HFFc6 (cell line): ENCODE results near the gene BABAM2. TPM values are rescaled to one million over a fixed set of nuclear protein-coding genes. Genes with fewer than 3 reads are reported as not detected.

ENCODE experiments used
- DNase-seq: peaks from one replicate; pipeline ENCODE4 v3.0.0-alpha.2; 2018
- H3K27ac Mint-ChIP-seq: 2 replicates; pipeline ENCODE4 v1.8.0; 2020; ENCODE audit warnings: mild to moderate bottlenecking, mixed read lengths
- H3K27me3 Mint-ChIP-seq: 2 replicates; pipeline ENCODE4 v1.8.0; 2021; ENCODE audit warnings: mild to moderate bottlenecking, moderate library complexity, mixed read lengths; ENCODE audit not compliant: insufficient read depth
- H3K36me3 Mint-ChIP-seq: 2 replicates; pipeline ENCODE4 v1.8.0; 2021; ENCODE audit warnings: low read depth, mixed read lengths
- H3K4me1 Mint-ChIP-seq: 2 replicates; pipeline ENCODE4 v1.8.0; 2020; ENCODE audit warnings: low read depth, mixed read lengths
- H3K4me3 Mint-ChIP-seq: 2 replicates; pipeline ENCODE4 v1.8.0; 2020; ENCODE audit warnings: mild to moderate bottlenecking, moderate library complexity, mixed read lengths
- H3K9me3 Mint-ChIP-seq: 2 replicates; pipeline ENCODE4 v1.8.0; 2020; ENCODE audit warnings: mild to moderate bottlenecking, mixed read lengths
- CTCF ChIP-seq: fragments of 200-600 bp; sonication (generic); IDR thresholded peaks from 2 replicates; pipeline ENCODE4 v1.5.0; 2021; ENCODE audit warnings: antibody characterized with exemption, mild to moderate bottlenecking
- total RNA-seq, 6 experiments: library from RNA; stranded (reverse); fragmentation: NEBNext Ultra II Directional; extraction: Animal tissue kit (Norgen Biotek cat#: 25700); gene quantifications; 2 replicates in 1 of 6; 3 replicates in 5 of 6; pipeline ENCODE4 v1.2.3, GENCODE V29; 2021

Gene BABAM2
- total RNA-seq, 6 experiments from 2014 or later, result 30.8 to 46.6 (median 41.2) TPM

GRCh38 chr2:28098501-28099225 is 208.1 kb downstream of the BABAM2 start:
- Mint-ChIP-seq H3K9me3 (no peaks in the 10 kb centered on the region), H3K4me3 (no peak overlapping the region), H3K4me1 (peaks cover 83% of the 10 kb centered on the region), H3K27ac (no peak overlapping the region), H3K27me3 (no peaks in the 10 kb centered on the region), H3K36me3 (peaks cover 12% of the 10 kb centered on the region)
- no peak for TF ChIP-seq CTCF
- no peak for DNase-seq

- DNase-seq, result no peak
- Mint-ChIP-seq H3K4me3 (no peak overlapping the region), H3K4me1 (peaks cover 71% of the 10 kb centered on the region), H3K27ac (peak overlapping the region; percentile 40; the same call in 1 of the 2 replicates), H3K27me3 (no peaks in the 10 kb centered on the region), H3K9me3 (no peaks in the 10 kb centered on the region), H3K36me3 (peaks cover 12% of the 10 kb centered on the region)
- no peak for TF ChIP-seq CTCF
Observed at GRCh38 chr2:28101123-28101522, 210.6 kb downstream of the BABAM2 start.

- Mint-ChIP-seq H3K9me3 (no peaks in the 10 kb centered on the region), H3K27me3 (no peaks in the 10 kb centered on the region), H3K27ac (peak overlapping the region; percentile 51), H3K4me1 (peaks cover 63% of the 10 kb centered on the region), H3K4me3 (peak overlapping the region; percentile 77), H3K36me3 (peaks cover 5% of the 10 kb centered on the region)
- DNase-seq, result no peak
- TF ChIP-seq CTCF, result no peak
Observed at GRCh38 chr2:28101892-28102291, 211.4 kb downstream of the BABAM2 start.

GRCh38 chr2:28102455-28102874 is 211.9 kb downstream of the BABAM2 start:
- peaks cover 60% of the 10 kb centered on the region for H3K4me1 Mint-ChIP-seq
- peak overlapping the region; percentile 77 for H3K4me3 Mint-ChIP-seq
- H3K27me3 Mint-ChIP-seq, result no peaks in the 10 kb centered on the region
- DNase-seq, result peak; percentile 41
- H3K9me3 Mint-ChIP-seq, result no peaks in the 10 kb centered on the region
- peaks cover 4% of the 10 kb centered on the region; the same call in 1 of the 2 replicates for H3K36me3 Mint-ChIP-seq
- peak overlapping the region; percentile 51 for H3K27ac Mint-ChIP-seq
- no peak for TF ChIP-seq CTCF

- H3K36me3 Mint-ChIP-seq, result peaks cover 4% of the 10 kb centered on the region; the same call in 1 of the 2 replicates
- H3K4me1 Mint-ChIP-seq, result peaks cover 61% of the 10 kb centered on the region
- no peak overlapping the region for H3K4me3 Mint-ChIP-seq
- no peak for TF ChIP-seq CTCF
- H3K27me3 Mint-ChIP-seq, result no peaks in the 10 kb centered on the region
- no peak overlapping the region for H3K27ac Mint-ChIP-seq
- DNase-seq, result no peak
- H3K9me3 Mint-ChIP-seq, result no peaks in the 10 kb centered on the region
Observed at GRCh38 chr2:28103611-28104010, 213.1 kb downstream of the BABAM2 start.
